ENCODE results near the gene ANK2.
"Not testable (repeated sequence)": the region's sequence is repeated elsewhere in the genome, so short reads cannot be mapped to it uniquely, and the experiment has no call there.

The ANK2 gene

DNA sequence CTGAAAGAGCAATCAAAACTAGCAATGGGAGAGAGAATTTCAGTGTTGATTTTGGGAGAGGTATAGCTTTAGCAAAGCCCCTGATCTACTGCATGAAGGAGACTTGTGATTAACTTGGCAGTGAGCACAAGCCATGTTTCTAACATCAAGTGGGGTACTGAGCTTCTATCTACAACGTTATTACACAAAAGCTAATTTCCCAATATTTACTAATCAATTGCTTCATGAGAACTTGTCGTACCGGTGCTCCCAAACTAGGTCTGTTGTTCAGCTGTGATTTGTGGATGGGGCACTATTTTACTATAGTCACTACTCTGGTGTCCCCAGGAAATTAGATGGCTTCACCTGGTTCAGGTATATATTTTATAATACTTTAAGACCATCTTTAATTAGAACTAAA, 16.2 kb downstream of the ANK2 start:
- H3K4me1 ChIP-seq (ENCODE audit: insufficient read depth, low read length): no peaks in the 10 kb centered on the region
- H3K36me3 ChIP-seq (ENCODE audit: insufficient read depth, low read length): no peaks in the 10 kb centered on the region
- no peak overlapping the region for H3K4me2 ChIP-seq (ENCODE audit: insufficient read depth, low read length)
- TF ChIP-seq EZH2 (IDR thresholded peaks at IDR 0.05; ENCODE audit: borderline replicate concordance, low read depth, low read length, severe bottlenecking): no peak
- TF ChIP-seq, protein P1, sequence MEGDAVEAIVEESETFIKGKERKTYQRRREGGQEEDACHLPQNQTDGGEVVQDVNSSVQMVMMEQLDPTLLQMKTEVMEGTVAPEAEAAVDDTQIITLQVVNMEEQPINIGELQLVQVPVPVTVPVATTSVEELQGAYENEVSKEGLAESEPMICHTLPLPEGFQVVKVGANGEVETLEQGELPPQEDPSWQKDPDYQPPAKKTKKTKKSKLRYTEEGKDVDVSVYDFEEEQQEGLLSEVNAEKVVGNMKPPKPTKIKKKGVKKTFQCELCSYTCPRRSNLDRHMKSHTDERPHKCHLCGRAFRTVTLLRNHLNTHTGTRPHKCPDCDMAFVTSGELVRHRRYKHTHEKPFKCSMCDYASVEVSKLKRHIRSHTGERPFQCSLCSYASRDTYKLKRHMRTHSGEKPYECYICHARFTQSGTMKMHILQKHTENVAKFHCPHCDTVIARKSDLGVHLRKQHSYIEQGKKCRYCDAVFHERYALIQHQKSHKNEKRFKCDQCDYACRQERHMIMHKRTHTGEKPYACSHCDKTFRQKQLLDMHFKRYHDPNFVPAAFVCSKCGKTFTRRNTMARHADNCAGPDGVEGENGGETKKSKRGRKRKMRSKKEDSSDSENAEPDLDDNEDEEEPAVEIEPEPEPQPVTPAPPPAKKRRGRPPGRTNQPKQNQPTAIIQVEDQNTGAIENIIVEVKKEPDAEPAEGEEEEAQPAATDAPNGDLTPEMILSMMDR (IDR thresholded peaks at IDR 0.05; ENCODE audit: borderline replicate concordance, extremely low read depth, low read length, poor library complexity, severe bottlenecking): no peak
- H4K20me1 ChIP-seq (ENCODE audit: insufficient read depth, low read length): no peaks in the 10 kb centered on the region
- H3K27ac ChIP-seq (ENCODE audit: low read length): no peak overlapping the region
- no peak overlapping the region for H3K4me3 ChIP-seq (ENCODE audit: low read depth in 1 of 2, low read length in 2 of 2)
- ATAC-seq (ENCODE audit: insufficient read depth, low read depth) (no peak), DNase-seq (no peak)
- no peak overlapping the region for H2AFZ ChIP-seq (ENCODE audit: low read depth, low read length)
- no peaks in the 10 kb centered on the region for H3K9me3 ChIP-seq (ENCODE audit: insufficient read depth, low read length, severe bottlenecking)
- H3K27me3 ChIP-seq (ENCODE audit: insufficient read depth, low read length, poor library complexity): peaks cover 4% of the 10 kb centered on the region
- no peak overlapping the region for H3K9ac ChIP-seq (ENCODE audit: low read depth, low read length)
- H3K79me2 ChIP-seq (ENCODE audit: insufficient read depth, low read length): no peaks in the 10 kb centered on the region

- H3K4me3 ChIP-seq (ENCODE audit: low read depth in 1 of 2, low read length in 2 of 2); H3K79me2 ChIP-seq (ENCODE audit: insufficient read depth, low read length); DNase-seq; H3K4me2 ChIP-seq (ENCODE audit: insufficient read depth, low read length); H4K20me1 ChIP-seq (ENCODE audit: insufficient read depth, low read length); H2AFZ ChIP-seq (ENCODE audit: low read depth, low read length); H3K27me3 ChIP-seq (ENCODE audit: insufficient read depth, low read length, poor library complexity); H3K4me1 ChIP-seq (ENCODE audit: insufficient read depth, low read length); H3K36me3 ChIP-seq (ENCODE audit: insufficient read depth, low read length); H3K27ac ChIP-seq (ENCODE audit: low read length); ATAC-seq (ENCODE audit: insufficient read depth, low read depth); H3K9me3 ChIP-seq (ENCODE audit: insufficient read depth, low read length, severe bottlenecking); H3K9ac ChIP-seq (ENCODE audit: low read depth, low read length): not testable (repeated sequence)
Observed at GRCh38 chr4:113068771-113069170, 19.3 kb downstream of the ANK2 start.

GRCh38 chr4:113069212-113069892, 19.9 kb downstream of the ANK2 start:
- no peak overlapping the region for H3K4me3 ChIP-seq (ENCODE audit: low read depth in 1 of 2, low read length in 2 of 2)
- DNase-seq (no peak), ATAC-seq (ENCODE audit: insufficient read depth, low read depth) (no peak)
- H3K27ac ChIP-seq (ENCODE audit: low read length): no peak overlapping the region
- no peaks in the 10 kb centered on the region for H3K36me3 ChIP-seq (ENCODE audit: insufficient read depth, low read length)
- H3K79me2 ChIP-seq (ENCODE audit: insufficient read depth, low read length): no peaks in the 10 kb centered on the region
- H2AFZ ChIP-seq (ENCODE audit: low read depth, low read length): no peak overlapping the region
- peaks cover under 1% of the 10 kb centered on the region for H3K27me3 ChIP-seq (ENCODE audit: insufficient read depth, low read length, poor library complexity)
- TF ChIP-seq, protein P1 (IDR thresholded peaks at IDR 0.05; ENCODE audit: borderline replicate concordance, extremely low read depth, low read length, poor library complexity, severe bottlenecking): no peak
- TF ChIP-seq EZH2 (IDR thresholded peaks at IDR 0.05; ENCODE audit: borderline replicate concordance, low read depth, low read length, severe bottlenecking): no peak
- H3K4me2 ChIP-seq (ENCODE audit: insufficient read depth, low read length): no peak overlapping the region
- no peaks in the 10 kb centered on the region for H3K9me3 ChIP-seq (ENCODE audit: insufficient read depth, low read length, severe bottlenecking)
- no peaks in the 10 kb centered on the region for H3K4me1 ChIP-seq (ENCODE audit: insufficient read depth, low read length)
- H3K9ac ChIP-seq (ENCODE audit: low read depth, low read length): no peak overlapping the region
- H4K20me1 ChIP-seq (ENCODE audit: insufficient read depth, low read length): no peaks in the 10 kb centered on the region

- H3K36me3 ChIP-seq (ENCODE audit: insufficient read depth, low read length): no peaks in the 10 kb centered on the region
- no peaks in the 10 kb centered on the region for H3K79me2 ChIP-seq (ENCODE audit: insufficient read depth, low read length)
- H3K9ac ChIP-seq (ENCODE audit: low read depth, low read length): no peak overlapping the region
- H3K4me1 ChIP-seq (ENCODE audit: insufficient read depth, low read length): no peaks in the 10 kb centered on the region
- H4K20me1 ChIP-seq (ENCODE audit: insufficient read depth, low read length): no peaks in the 10 kb centered on the region
- no peak overlapping the region for H3K27ac ChIP-seq (ENCODE audit: low read length)
- TF ChIP-seq, protein P1 (IDR thresholded peaks at IDR 0.05; ENCODE audit: borderline replicate concordance, extremely low read depth, low read length, poor library complexity, severe bottlenecking): no peak
- no peak for TF ChIP-seq EZH2 (IDR thresholded peaks at IDR 0.05; ENCODE audit: borderline replicate concordance, low read depth, low read length, severe bottlenecking)
- H3K9me3 ChIP-seq (ENCODE audit: insufficient read depth, low read length, severe bottlenecking): no peaks in the 10 kb centered on the region
- no peak overlapping the region for H3K4me2 ChIP-seq (ENCODE audit: insufficient read depth, low read length)
- no peak for DNase-seq
- H3K27me3 ChIP-seq (ENCODE audit: insufficient read depth, low read length, poor library complexity): no peaks in the 10 kb centered on the region
- H2AFZ ChIP-seq (ENCODE audit: low read depth, low read length): no peak overlapping the region
- ATAC-seq (ENCODE audit: insufficient read depth, low read depth): no peak
- no peak overlapping the region for H3K4me3 ChIP-seq (ENCODE audit: low read depth in 1 of 2, low read length in 2 of 2)
Observed at GRCh38 chr4:113070755-113071154, 21.3 kb downstream of the ANK2 start.
